ENCODE results near the gene GAS2L3.

The GAS2L3 gene

DNA sequence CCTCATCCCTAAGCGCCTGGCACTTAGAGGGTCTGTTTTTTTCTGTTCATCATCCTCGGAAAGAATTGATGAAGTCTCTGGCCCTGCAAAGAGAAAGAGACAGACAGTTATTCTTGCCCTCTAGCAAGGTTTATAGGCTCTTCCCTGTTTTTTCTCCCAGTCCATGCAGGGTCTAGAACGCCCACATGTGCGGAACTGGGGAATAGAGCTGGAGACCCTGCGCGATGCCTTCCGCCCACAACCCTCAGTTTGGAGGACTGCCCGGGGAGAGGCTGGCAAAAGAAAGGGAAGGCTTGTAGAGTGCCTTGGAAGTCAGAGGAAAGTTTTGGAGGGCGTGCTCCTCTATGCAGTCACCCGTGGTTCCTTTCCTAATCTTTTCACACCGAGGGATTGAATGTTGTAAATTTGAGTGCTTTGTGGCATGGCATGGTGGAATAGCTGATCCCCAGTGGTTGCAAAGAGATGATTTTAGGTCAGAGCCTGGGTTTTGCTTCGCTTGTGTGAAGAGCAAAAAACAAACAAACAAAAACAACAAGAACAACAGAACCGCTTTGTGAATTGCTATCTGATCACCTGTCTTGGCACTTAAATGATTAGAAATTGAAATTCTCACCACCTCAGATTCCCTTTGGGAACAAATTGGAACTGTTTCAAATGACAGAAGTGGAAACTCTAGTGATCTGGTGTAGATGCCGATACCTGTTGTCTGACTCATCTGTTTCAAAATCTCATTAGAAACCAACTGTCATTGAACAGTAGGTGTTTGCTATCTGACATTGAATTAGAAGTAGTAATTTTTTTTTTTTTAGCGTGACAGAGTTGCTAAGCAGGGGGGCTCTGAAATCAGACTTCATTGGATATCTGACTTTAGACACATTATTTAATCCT, 947 bp downstream of the GAS2L3 start:
- TF ChIP-seq, protein P1, sequence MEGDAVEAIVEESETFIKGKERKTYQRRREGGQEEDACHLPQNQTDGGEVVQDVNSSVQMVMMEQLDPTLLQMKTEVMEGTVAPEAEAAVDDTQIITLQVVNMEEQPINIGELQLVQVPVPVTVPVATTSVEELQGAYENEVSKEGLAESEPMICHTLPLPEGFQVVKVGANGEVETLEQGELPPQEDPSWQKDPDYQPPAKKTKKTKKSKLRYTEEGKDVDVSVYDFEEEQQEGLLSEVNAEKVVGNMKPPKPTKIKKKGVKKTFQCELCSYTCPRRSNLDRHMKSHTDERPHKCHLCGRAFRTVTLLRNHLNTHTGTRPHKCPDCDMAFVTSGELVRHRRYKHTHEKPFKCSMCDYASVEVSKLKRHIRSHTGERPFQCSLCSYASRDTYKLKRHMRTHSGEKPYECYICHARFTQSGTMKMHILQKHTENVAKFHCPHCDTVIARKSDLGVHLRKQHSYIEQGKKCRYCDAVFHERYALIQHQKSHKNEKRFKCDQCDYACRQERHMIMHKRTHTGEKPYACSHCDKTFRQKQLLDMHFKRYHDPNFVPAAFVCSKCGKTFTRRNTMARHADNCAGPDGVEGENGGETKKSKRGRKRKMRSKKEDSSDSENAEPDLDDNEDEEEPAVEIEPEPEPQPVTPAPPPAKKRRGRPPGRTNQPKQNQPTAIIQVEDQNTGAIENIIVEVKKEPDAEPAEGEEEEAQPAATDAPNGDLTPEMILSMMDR (IDR thresholded peaks at IDR 0.05; ENCODE audit: control insufficient read depth, extremely low read depth, insufficient read depth): no peak
- H3K4me3 ChIP-seq (ENCODE audit: low read depth, low read length): peak overlapping the region; percentile 75
- DNase-seq (ENCODE audit: low read depth): no peak

DNA sequence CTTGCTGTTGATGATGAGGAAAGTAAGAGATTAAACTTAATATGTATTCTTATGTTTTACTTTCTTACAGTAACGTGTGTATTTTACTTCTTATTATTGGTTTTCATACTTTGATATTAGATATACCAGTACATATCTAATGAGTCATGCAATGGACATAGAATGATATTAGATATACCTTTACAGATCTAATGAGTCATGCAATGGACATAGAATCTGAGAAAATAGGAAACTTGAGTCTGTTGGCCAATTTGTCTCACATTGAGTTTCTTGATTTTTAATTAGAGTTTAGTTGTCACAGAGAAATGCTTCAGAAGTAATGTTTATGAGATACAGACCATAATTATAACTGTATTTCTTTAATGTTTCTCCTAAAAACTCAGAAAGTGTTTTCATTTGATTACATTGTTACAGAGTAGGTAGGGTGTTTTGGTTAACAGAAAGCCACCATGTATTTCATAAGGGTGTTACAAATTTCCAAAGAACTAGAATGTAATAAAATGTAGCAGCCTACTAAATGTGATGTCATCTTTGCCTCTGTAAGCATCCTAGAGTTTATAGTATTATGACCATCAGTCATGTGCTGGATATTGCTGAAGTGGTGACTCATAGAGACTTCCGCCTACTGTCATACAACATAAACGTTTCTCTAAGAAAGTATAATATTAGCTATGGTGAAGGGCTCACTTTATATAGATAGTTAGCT, 3.0 kb downstream of the GAS2L3 start:
- no peak for DNase-seq (ENCODE audit: low read depth)
- TF ChIP-seq, protein P1 (IDR thresholded peaks at IDR 0.05; ENCODE audit: control insufficient read depth, extremely low read depth, insufficient read depth): no peak
- no peak overlapping the region for H3K4me3 ChIP-seq (ENCODE audit: low read depth, low read length)

DNA sequence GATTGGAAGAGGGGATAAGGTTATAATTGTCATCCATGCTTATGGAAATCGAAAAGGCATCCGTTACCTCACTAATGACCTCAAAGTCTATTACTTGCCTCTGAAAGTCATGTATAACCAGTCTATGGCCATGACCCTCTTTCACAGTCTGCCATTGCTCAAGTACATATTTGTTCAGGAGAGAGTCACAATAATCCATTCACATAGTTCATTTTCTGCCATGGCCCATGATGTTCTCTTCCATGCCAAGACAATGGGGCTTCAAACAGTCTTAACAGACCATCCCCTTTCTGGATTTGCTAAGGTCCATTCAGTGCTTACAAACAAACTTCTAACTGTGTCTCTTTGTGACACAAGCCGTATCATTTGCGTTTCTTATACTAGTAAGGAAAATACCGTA, 5.4 kb downstream of the GAS2L3 start:
- no peak overlapping the region for H3K4me3 ChIP-seq (ENCODE audit: low read depth, low read length)
- TF ChIP-seq, protein P1 (IDR thresholded peaks at IDR 0.05; ENCODE audit: control insufficient read depth, extremely low read depth, insufficient read depth): no peak

DNA sequence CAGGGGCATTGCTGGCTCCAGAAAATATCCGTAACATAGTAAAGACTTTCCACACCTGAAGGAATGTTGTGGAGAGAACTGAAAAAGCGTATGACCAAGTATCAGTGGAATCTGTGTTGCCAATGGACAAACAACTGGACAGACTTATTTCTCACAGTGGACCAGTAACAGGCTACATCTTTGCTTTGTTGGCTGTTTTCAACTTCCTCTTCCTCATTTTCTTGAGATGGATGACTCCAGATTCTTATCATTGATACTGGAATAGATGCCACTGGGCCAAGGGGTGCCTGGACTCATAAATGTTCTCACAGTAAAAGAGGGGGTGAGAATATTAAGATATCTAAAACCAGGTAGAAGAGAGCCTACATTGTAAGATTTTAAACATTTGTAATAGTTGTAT, 6.4 kb downstream of the GAS2L3 start:
- TF ChIP-seq, protein P1 (IDR thresholded peaks at IDR 0.05; ENCODE audit: control insufficient read depth, extremely low read depth, insufficient read depth): no peak
- no peak for DNase-seq (ENCODE audit: low read depth)
- H3K4me3 ChIP-seq (ENCODE audit: low read depth, low read length): no peak overlapping the region

More for the DNA sequence above, 5.4 kb downstream of the GAS2L3 start:
- no peak for DNase-seq (ENCODE audit: low read depth)

DNA sequence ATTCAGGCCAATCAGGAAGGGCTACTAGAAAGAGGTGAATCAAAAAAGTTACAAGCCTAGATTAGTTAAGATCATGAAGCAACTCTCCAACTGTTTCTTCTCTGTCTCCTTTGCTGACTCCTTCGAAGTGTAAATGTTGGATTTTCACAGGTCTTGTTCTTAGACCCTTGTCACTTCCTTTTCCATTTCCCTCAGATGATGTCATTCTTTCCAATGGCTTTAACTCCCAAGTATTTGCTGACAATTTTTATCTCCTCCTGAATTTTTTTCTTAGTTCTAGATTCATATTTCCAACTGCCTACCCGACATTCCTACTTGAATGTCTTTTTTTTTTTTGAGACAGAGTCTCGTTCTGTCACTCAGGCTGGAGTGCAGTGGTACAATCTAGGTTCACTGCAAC, 10.8 kb downstream of the GAS2L3 start:
- DNase-seq (ENCODE audit: low read depth): no peak
- TF ChIP-seq, protein P1 (IDR thresholded peaks at IDR 0.05; ENCODE audit: control insufficient read depth, extremely low read depth, insufficient read depth): no peak
- H3K4me3 ChIP-seq (ENCODE audit: low read depth, low read length): no peak overlapping the region

DNA sequence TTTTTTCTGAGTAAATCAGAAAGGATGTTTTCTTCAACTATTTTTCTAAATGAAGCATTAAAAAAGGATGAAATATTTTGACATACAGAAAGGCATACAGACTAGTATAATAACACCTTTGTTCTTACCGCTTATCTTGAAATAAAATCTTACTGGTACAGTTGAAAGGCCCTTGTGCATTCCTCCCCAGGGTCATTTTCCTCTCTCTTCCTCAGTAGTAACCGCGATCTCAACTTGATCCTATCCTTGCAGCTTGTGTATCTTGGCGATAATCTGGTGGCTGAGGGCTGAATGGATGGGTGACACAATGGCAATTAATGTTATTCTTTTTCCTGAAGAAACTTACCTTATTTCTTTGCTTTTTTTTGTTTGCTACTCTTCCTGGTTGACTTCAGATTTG, 18.5 kb downstream of the GAS2L3 start:
- H3K4me3 ChIP-seq (ENCODE audit: low read depth, low read length): no peak overlapping the region
- TF ChIP-seq, protein P1 (IDR thresholded peaks at IDR 0.05; ENCODE audit: control insufficient read depth, extremely low read depth, insufficient read depth): no peak
- no peak for DNase-seq (ENCODE audit: low read depth)

Measured in LNCaP clone FGC (cell line).